ENCODE measurements around the gene WARS2.

WARS2 gene

GRCh38 chr1:118992868-118993699 is 147.4 kb downstream of the WARS2 start:
- H3K4me3 ChIP-seq (ENCODE audit: low read depth, low read length) = no peak overlapping the region
- ChIA-PET CTCF (interaction anchor here (0.5 to 2.6 kb wide), 3 partner anchors 7 to 771 kb away, joined by 3 to 13 read pairs (median 3); no protein-coding TSS in a partner anchor), POLR2A (no interaction called here)
- DNase-seq (ENCODE audit: low read depth, low spot score) = no peak
- no peak for TF ChIP-seq CTCF (IDR thresholded peaks at IDR 0.05; ENCODE audit: insufficient read depth, low read length, missing control alignments)

DNA sequence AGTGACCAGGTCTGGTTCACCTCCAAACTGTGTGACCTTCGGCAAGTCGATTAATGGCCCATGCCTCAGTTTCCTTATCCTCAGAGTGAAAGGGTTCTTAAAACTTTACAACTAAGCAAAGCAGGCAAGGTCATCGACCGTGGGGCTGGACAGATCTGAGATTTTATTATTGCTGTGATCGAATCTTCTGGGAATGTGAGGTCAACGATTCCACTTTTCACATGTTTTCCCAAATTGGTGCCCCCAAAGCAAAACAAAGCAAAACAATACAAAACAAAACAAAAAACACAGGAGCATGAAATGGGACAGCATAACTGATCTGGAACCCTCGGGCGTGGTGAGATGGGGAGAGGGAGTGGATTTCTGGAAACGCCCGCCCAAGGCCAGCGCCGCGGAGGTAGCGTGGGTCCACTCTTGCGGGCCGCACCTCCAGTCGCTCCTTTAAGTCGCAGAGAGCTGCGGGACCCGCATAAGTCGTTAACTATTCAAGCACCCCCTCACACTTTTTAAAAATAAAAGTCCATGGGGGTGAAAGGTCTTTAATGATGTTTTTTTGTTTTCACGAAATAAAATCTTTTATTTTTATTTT is 148.1 kb downstream of the WARS2 start:
- no peak overlapping the region for H3K4me3 ChIP-seq (ENCODE audit: low read depth, low read length)
- CTCF ChIA-PET = interaction anchor here (2.6 kb wide), 1 partner anchor 16 kb away, joined by 13 read pairs; no protein-coding TSS in a partner anchor
- DNase-seq (ENCODE audit: low read depth, low spot score) = no peak
- POLR2A ChIA-PET = no interaction called here
- no peak for TF ChIP-seq CTCF (IDR thresholded peaks at IDR 0.05; ENCODE audit: insufficient read depth, low read length, missing control alignments)

- TF ChIP-seq CTCF (IDR thresholded peaks at IDR 0.05; ENCODE audit: insufficient read depth, low read length, missing control alignments) = no peak
- CTCF ChIA-PET = no interaction called here
- no peak overlapping the region for H3K4me3 ChIP-seq (ENCODE audit: low read depth, low read length)
- POLR2A ChIA-PET = no interaction called here
- DNase-seq (ENCODE audit: low read depth, low spot score) = no peak
Observed at GRCh38 chr1:118991448-118991847, 149.0 kb downstream of the WARS2 start.

- no peak overlapping the region for H3K4me3 ChIP-seq (ENCODE audit: low read depth, low read length)
- CTCF ChIA-PET = interaction anchor here (1.2 to 2.3 kb wide), 3 partner anchors 11 to 42 kb away, joined by 4 to 11 read pairs (median 7); no protein-coding TSS in a partner anchor
- POLR2A ChIA-PET = interaction anchor here (0.6 to 1.7 kb wide), 5 partner anchors 9 to 626 kb away, joined by 3 to 7 read pairs (median 4); no protein-coding TSS in a partner anchor
- no peak for TF ChIP-seq CTCF (IDR thresholded peaks at IDR 0.05; ENCODE audit: insufficient read depth, low read length, missing control alignments)
- DNase-seq (ENCODE audit: low read depth, low spot score) = no peak
Observed at GRCh38 chr1:118990513-118991152, 149.8 kb downstream of the WARS2 start.

DNA sequence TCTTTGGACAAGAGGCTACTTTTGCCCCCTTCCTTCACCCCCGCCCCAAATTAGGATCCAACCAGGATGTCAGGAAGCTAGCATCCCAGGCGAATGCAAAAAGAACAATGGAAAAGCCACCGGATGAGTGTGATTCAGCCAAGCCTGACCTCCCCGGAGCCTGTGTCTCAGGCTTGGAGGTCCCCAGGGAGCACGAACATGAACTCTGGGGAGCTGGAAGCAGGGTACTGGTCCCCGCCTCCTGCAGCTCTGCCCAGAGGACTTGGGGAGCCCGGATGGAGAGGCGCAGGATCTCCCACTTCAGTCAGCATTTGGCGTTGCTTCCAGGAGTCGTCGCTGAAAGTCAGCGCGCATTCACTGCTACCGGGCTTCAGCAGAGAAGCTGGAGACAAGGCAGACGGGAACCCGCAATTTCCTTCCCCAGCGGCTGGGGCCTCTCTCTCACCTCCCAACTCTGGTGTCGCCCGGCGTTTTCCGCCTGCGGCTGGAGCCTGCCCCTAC is 150.5 kb downstream of the WARS2 start:
- DNase-seq (ENCODE audit: low read depth, low spot score) = no peak
- ChIA-PET POLR2A (interaction anchor here (0.6 to 1.7 kb wide), 6 partner anchors 9 to 625 kb away, joined by 3 to 7 read pairs (median 4); no protein-coding TSS in a partner anchor), CTCF (interaction anchor here (1.1 to 2.3 kb wide), 4 partner anchors 12 to 377 kb away, joined by 3 to 11 read pairs (median 6); no protein-coding TSS in a partner anchor)

More for the DNA sequence above, 150.5 kb downstream of the WARS2 start:
- no peak for TF ChIP-seq CTCF (IDR thresholded peaks at IDR 0.05; ENCODE audit: insufficient read depth, low read length, missing control alignments)
- peak overlapping the region; percentile 83 for H3K4me3 ChIP-seq (ENCODE audit: low read depth, low read length)
